ENCODE measurements around the gene PTGDR2. TPM values are rescaled to one million over a fixed set of nuclear protein-coding genes. Genes with fewer than 3 reads are reported as not detected.

The PTGDR2 gene
- total RNA-seq, 1 experiment from 2014 or later, result not detected

DNA sequence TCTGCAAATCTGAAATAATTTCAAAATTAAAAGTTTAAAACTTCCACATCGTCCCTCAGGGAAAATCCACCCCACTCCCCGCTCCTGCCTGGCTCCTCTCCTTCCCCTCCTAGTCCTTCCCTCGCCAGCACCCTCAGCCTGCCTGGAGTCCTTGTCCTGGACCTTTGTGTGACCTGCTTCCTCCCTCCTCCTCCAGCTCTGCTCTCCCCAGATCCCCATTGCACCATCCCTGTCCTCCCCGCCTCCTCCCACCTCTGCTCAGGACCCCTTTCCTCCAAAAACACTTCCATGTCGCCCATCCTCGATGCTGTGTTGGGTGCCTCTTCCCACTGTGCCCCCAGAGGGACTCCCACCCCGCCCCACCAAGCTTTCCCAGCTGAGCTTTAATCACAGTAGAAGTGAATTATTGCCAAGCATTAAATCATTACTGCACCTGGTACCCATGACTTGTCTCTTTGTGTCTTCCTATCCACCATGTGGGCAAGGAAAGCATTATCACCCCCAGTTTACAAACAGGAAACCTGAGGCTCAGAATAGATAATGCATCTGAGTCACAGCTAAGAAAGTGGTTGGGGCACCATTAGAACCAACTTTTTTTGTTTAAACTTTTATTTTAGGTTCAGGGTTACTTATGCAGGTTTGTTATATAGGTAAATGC is 9.2 kb upstream of the PTGDR2 start:
- intact Hi-C loops (cut with micrococcal nuclease), result no loop called here
- POLR2A ChIA-PET (ENCODE audit: unreplicated experiment), result no interaction called here

GRCh38 chr11:60863550-60864521 is 8.1 kb upstream of the PTGDR2 start:
- H2AFZ ChIP-seq (ENCODE audit: low read length), result no peak overlapping the region
- ChIA-PET POLR2A (ENCODE audit: unreplicated experiment) (no interaction called here), CTCF (no interaction called here)
- H3K27ac ChIP-seq (ENCODE audit: low read length), result no peak overlapping the region
- H3K9ac ChIP-seq (ENCODE audit: low read length), result no peak overlapping the region
- DNase-seq, result no peak
- H3K27me3 ChIP-seq (ENCODE audit: low read length), result no peaks in the 10 kb centered on the region
- intact Hi-C loops (cut with micrococcal nuclease), result no loop called here
- no peak overlapping the region for H3K4me3 ChIP-seq (ENCODE audit: low read length)
- TF ChIP-seq EZH2 (IDR thresholded peaks at IDR 0.05; ENCODE audit: low read length, unreplicated experiment), result no peak
- no peak for TF ChIP-seq CTCF (conservative IDR thresholded peaks at IDR 0.05; ENCODE audit: low read depth, low read length)
- TF ChIP-seq EZH2phosphoT487 (IDR thresholded peaks at IDR 0.05; ENCODE audit: borderline replicate concordance, low read length), result no peak
- no peaks in the 10 kb centered on the region for H3F3A ChIP-seq (ENCODE audit: low read length, unreplicated experiment)
- H3K79me2 ChIP-seq (ENCODE audit: low read length), result no peaks in the 10 kb centered on the region
- BruUV-seq (replicated peaks), result no TSS peak
- H3K4me2 ChIP-seq (ENCODE audit: low read length), result no peak overlapping the region
- H3K36me3 ChIP-seq (ENCODE audit: low read depth, low read length), result no peaks in the 10 kb centered on the region
- H4K20me1 ChIP-seq (ENCODE audit: low read length), result no peaks in the 10 kb centered on the region
- peaks cover 11% of the 10 kb centered on the region for H3K4me1 ChIP-seq (ENCODE audit: insufficient read depth, low read length)
- no peaks in the 10 kb centered on the region for H3K9me2 ChIP-seq (replicated peaks; ENCODE audit: low read length)
- ATAC-seq, result no peak
- no peaks in the 10 kb centered on the region for H3K9me3 ChIP-seq (ENCODE audit: low read length)

More for the DNA sequence above, 9.2 kb upstream of the PTGDR2 start:
- H3K79me2 ChIP-seq (ENCODE audit: low read length), result no peaks in the 10 kb centered on the region
- no peaks in the 10 kb centered on the region for H3K36me3 ChIP-seq (ENCODE audit: low read depth, low read length)
- CTCF ChIA-PET, result no interaction called here
- no peak overlapping the region for H3K4me3 ChIP-seq (ENCODE audit: low read length)
- ATAC-seq (no peak), DNase-seq (no peak)
- H3K9me3 ChIP-seq (ENCODE audit: low read length), result no peaks in the 10 kb centered on the region
- no TSS peak for BruUV-seq (replicated peaks)
- H2AFZ ChIP-seq (ENCODE audit: low read length), result no peak overlapping the region
- TF ChIP-seq EZH2phosphoT487 (IDR thresholded peaks at IDR 0.05; ENCODE audit: borderline replicate concordance, low read length) (no peak), CTCF (conservative IDR thresholded peaks at IDR 0.05; ENCODE audit: low read depth, low read length) (no peak), EZH2 (IDR thresholded peaks at IDR 0.05; ENCODE audit: low read length, unreplicated experiment) (no peak)
- H3K9ac ChIP-seq (ENCODE audit: low read length), result no peak overlapping the region
- H3K27ac ChIP-seq (ENCODE audit: low read length), result no peak overlapping the region
- peaks cover 11% of the 10 kb centered on the region for H3K4me1 ChIP-seq (ENCODE audit: insufficient read depth, low read length)
- H3K9me2 ChIP-seq (replicated peaks; ENCODE audit: low read length), result no peaks in the 10 kb centered on the region
- no peaks in the 10 kb centered on the region for H3F3A ChIP-seq (ENCODE audit: low read length, unreplicated experiment)
- no peaks in the 10 kb centered on the region for H4K20me1 ChIP-seq (ENCODE audit: low read length)
- no peak overlapping the region for H3K4me2 ChIP-seq (ENCODE audit: low read length)
- H3K27me3 ChIP-seq (ENCODE audit: low read length), result no peaks in the 10 kb centered on the region
